Stimulated activated CD4-positive, alpha-beta T cell treated with anti-CD3 and anti-CD28 coated beads, TNF-alpha, amount 100 ng/mL, for 1 hour (primary cell): ENCODE results near the gene IL33.
"Not testable (repeated sequence)": the region's sequence is repeated elsewhere in the genome, so short reads cannot be mapped to it uniquely, and the experiment has no call there.

Experiments
- DNase-seq, 3 donors: peaks; one replicate each; pipeline ENCODE4 v3.0.0-alpha.2; 2020; ENCODE audit warnings: low read depth in 3 of 3, low spot score in 1 of 3

The IL33 gene

GRCh38 chr9:6215562-6215961, at the start of gene IL33:
Gene IL33, plus strand, starts transcription at chr9:6215807. Its CDS starts 25,888 bp downstream, at chr9:6241695.
- DNase-seq, result no peak

- no peak for DNase-seq
Measured at GRCh38 chr9:6171667-6172066, 43.9 kb upstream of the IL33 start.

GRCh38 chr9:6173914-6174313, 41.7 kb upstream of the IL33 start:
- DNase-seq, result no peak

- not testable (repeated sequence) for DNase-seq
Measured at GRCh38 chr9:6182549-6183226, 32.9 kb upstream of the IL33 start.

GRCh38 chr9:6183227-6183551, 32.4 kb upstream of the IL33 start:
- DNase-seq, result no peak

- DNase-seq, result no peak
Measured at GRCh38 chr9:6183627-6184026, 32.0 kb upstream of the IL33 start.

- no peak for DNase-seq
Measured at GRCh38 chr9:6184749-6185645, 30.6 kb upstream of the IL33 start.

- DNase-seq, result no peak
Measured at GRCh38 chr9:6186691-6187090, 28.9 kb upstream of the IL33 start.

- no peak for DNase-seq
Measured at GRCh38 chr9:6187272-6187671, 28.3 kb upstream of the IL33 start.

GRCh38 chr9:6188466-6188865, 27.1 kb upstream of the IL33 start:
- no peak for DNase-seq

GRCh38 chr9:6188906-6189305, 26.7 kb upstream of the IL33 start:
- DNase-seq, result no peak

- no peak for DNase-seq
Measured at GRCh38 chr9:6194934-6195333, 20.7 kb upstream of the IL33 start.

- no peak for DNase-seq
Measured at GRCh38 chr9:6195714-6196360, 19.8 kb upstream of the IL33 start.

GRCh38 chr9:6197330-6197729, 18.3 kb upstream of the IL33 start:
- no peak for DNase-seq

GRCh38 chr9:6198251-6198650, 17.4 kb upstream of the IL33 start:
- no peak for DNase-seq

- DNase-seq, result no peak
Measured at GRCh38 chr9:6199596-6199995, 16.0 kb upstream of the IL33 start.

GRCh38 chr9:6200761-6201160, 14.8 kb upstream of the IL33 start:
- DNase-seq, result no peak

GRCh38 chr9:6209966-6210365, 5.6 kb upstream of the IL33 start:
- no peak for DNase-seq

GRCh38 chr9:6212722-6213375, 2.8 kb upstream of the IL33 start:
- DNase-seq, result no peak

- no peak for DNase-seq
Measured at GRCh38 chr9:6214434-6214833, 1.2 kb upstream of the IL33 start.

GRCh38 chr9:6214903-6215302, 704 bp upstream of the IL33 start:
- no peak for DNase-seq

- DNase-seq, result no peak
Measured at GRCh38 chr9:6216002-6216401, 395 bp downstream of the IL33 start.
